Aorta (tissue), 5 donors: ENCODE data around the gene UBXN7. TPM values are rescaled to one million over a fixed set of nuclear protein-coding genes. Genes with fewer than 3 reads are reported as not detected.
"Not testable (repeated sequence)": the region's sequence is repeated elsewhere in the genome, so short reads cannot be mapped to it uniquely, and the experiment has no call there.

Source experiments
- ATAC-seq: fragments of 200-7000 bp; cut with Tn5 transposase; one replicate; pipeline ENCODE4 v1.9.1; 2022; ENCODE audit warnings: moderate library complexity; ENCODE audit not compliant: low FRiP score
- DNase-seq, 2 donors: peaks; one replicate each; pipeline ENCODE4 v3.0.0-alpha.2; 2020
- H3K27ac ChIP-seq, 2 donors: one replicate each; pipeline ENCODE4 v1.5.1; 2013; ENCODE audit warnings: low read length in 2 of 2, mild to moderate bottlenecking in 2 of 2, moderate library complexity in 2 of 2, control low read depth in 1 of 2, inconsistent platforms in 1 of 2, low read depth in 1 of 2
- H3K27me3 ChIP-seq, 2 donors: one replicate each; pipeline ENCODE4 v1.6.1; 2013; ENCODE audit warnings: control low read depth in 1 of 2, low read length in 1 of 2, mild to moderate bottlenecking in 1 of 2, moderate library complexity in 1 of 2; ENCODE audit not compliant: insufficient read depth in 2 of 2, control insufficient read depth in 1 of 2
- H3K36me3 ChIP-seq, 2 donors: one replicate each; pipeline ENCODE4 v1.6.1; 2013; ENCODE audit warnings: control low read depth in 1 of 2, low read length in 1 of 2, mild to moderate bottlenecking in 1 of 2; ENCODE audit not compliant: insufficient read depth in 2 of 2, control insufficient read depth in 1 of 2
- H3K4me1 ChIP-seq, 2 donors: one replicate each; pipeline ENCODE4 v1.6.1; 2013; ENCODE audit warnings: low read length in 2 of 2, control low read depth in 1 of 2, mild to moderate bottlenecking in 1 of 2, moderate library complexity in 1 of 2; ENCODE audit not compliant: insufficient read depth in 2 of 2, control insufficient read depth in 1 of 2
- H3K4me3 ChIP-seq, 2 donors: one replicate each; pipeline ENCODE4 v1.5.1; 2013; ENCODE audit warnings: low read length in 2 of 2, control low read depth in 1 of 2, mild to moderate bottlenecking in 1 of 2
- H3K9me3 ChIP-seq: one replicate; pipeline ENCODE4 v1.6.1; 2013; ENCODE audit warnings: mild to moderate bottlenecking, low read length; ENCODE audit not compliant: control insufficient read depth
- WGBS, 2 donors: extraction: QIAGEN DNeasy Blood & Tissue Kit; methylation state at CpG; one replicate each; pipeline ENCODE4 v1.1.7; 2013; 5-methylcytosine and 5-hydroxymethylcytosine counted together
- intact Hi-C, 2 donors: fragments of 100-400 bp; cut with DNase I; formaldehyde crosslinking; loops; one replicate each; pipeline versions ENCODE4 v1.14.2 to v1.15.0; 2022
- polyA plus RNA-seq, 2 donors: library from polyadenylated mRNA; stranded (reverse); fragments of 200-250 nt; gene quantifications; one replicate each; pipeline ENCODE4 v1.2.3, GENCODE V29; 2013
- total RNA-seq, 2 donors: library from RNA; stranded (reverse); fragmentation: NEBNext Ultra II Directional; extraction: Animal tissue kit (Norgen Biotek cat#: 25700); gene quantifications; one replicate each; pipeline ENCODE4 v1.2.1, GENCODE V29; 2021
- donor health status: healthy with polysubstance abuse.
- donor health status: Bipolar disorder and iron deficiency.
- donor health status: DM: no; HTN: no; CAD: no.
- donor health status: DM: no; HTN: no; CAD: no.
- donor health status: DM: yes; HTN: yes; CAD: no.

Gene UBXN7
- total and polyA plus RNA-seq, 4 donors: 7.7 to 57.1 (median 24.9) TPM

DNA sequence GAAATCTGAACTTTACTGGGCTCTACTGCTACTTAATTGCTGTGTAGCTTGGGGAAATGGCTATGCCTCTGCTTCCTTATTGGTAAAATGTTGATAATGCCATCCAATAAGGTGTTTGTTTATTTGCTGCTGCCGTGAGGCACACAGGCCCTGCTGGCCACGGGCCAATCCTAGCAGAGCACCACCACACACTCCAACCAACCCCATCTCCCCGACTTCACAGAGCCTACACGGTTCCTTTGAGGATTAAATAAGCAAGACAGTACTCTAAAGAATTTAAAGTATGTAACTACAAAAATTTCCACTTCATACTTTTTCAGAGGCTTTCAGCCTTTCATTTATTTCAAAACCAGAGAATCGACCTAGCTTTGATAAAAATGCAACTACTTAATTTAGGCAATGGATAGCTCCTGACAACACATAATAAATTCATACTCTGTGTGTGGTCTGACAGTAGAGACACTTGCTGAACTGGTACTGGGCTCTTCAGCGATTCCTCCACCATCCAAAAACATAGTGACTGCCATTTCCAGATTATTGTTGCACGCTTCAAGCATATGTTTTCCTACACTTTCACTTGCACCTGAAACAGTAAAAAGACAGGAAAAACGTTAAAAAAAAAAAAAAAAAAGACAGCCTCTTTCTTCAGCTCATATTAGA lies 25.3 kb downstream of the UBXN7 start:
- no peak for ATAC-seq
- 21 to 28% methylated on average over 8 of the region's 8 CpGs for WGBS, 2 donors
- no peak for DNase-seq
- no peak overlapping the region for H3K4me3 ChIP-seq
- no peak overlapping the region for H3K27ac ChIP-seq
- intact Hi-C loops: no loop called here
- H3K36me3 ChIP-seq: no peaks in the 10 kb centered on the region
- no peaks in the 10 kb centered on the region for H3K9me3 ChIP-seq
- no peaks in the 10 kb centered on the region for H3K27me3 ChIP-seq
- no peaks in the 10 kb centered on the region for H3K4me1 ChIP-seq

DNA sequence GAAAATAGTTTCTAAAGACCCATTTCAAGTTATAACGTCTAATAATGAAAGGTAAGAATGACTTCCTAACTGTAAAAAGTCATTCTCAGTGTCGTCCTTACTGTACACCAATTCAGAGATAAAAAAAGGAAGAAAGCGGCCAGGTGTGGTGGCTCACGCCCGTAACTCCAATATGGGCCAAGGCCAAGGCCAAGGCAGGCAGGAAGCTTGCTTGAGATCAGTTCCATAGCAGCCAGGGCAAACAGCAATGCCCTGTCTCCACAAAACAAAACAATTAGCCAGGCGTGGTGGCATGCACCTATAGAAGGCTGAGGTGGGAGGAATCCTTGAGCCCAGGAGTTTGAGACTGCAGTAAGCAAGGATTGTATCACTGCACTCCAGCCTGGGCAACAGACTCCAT lies 31.9 kb downstream of the UBXN7 start:
- Histone ChIP-seq H3K27ac (no peak overlapping the region), H3K4me3 (no peak overlapping the region), H3K4me1 (no peaks in the 10 kb centered on the region), H3K36me3 (peaks cover 1 to 4% of the 10 kb centered on the region in 2 donors), H3K27me3 (no peaks in the 10 kb centered on the region), H3K9me3 (no peaks in the 10 kb centered on the region)
- intact Hi-C loops: no loop called here
- WGBS, 2 donors: 89 to 95% methylated on average over 6 of the region's 6 CpGs
- DNase-seq (no peak), ATAC-seq (no peak)

GRCh38 chr3:196399485-196399945 lies 32.7 kb downstream of the UBXN7 start:
- 78 to 80% methylated on average over 3 of the region's 3 CpGs for WGBS, 2 donors
- H3K9me3 ChIP-seq: no peaks in the 10 kb centered on the region
- H3K4me3 ChIP-seq: no peak overlapping the region
- intact Hi-C loops: no loop called here
- H3K27me3 ChIP-seq: no peaks in the 10 kb centered on the region
- peaks cover 1 to 4% of the 10 kb centered on the region in 2 donors for H3K36me3 ChIP-seq
- no peak overlapping the region for H3K27ac ChIP-seq
- DNase-seq (no peak), ATAC-seq (no peak)
- no peaks in the 10 kb centered on the region for H3K4me1 ChIP-seq

DNA sequence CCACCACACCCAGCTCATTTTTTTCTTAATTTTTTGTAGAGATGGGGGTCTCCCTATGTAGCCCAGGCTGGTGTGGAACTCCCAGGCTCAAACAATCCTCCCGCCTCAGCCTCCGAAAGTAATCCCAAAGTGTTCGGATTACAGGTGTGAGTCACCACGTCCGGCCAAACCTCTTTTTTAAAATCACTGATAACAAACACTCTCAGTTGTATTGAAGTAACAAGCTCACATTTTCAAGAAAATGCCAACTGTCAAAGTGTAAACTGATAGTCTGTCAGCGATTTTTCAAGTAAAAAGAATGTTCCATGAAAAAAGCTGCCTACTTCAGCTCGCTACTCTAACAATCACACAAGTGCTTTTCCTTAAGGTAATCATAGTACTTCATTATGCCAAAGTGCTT lies 33.4 kb downstream of the UBXN7 start:
- Histone ChIP-seq H3K27ac (no peak overlapping the region), H3K4me3 (no peak overlapping the region), H3K27me3 (no peaks in the 10 kb centered on the region), H3K9me3 (no peaks in the 10 kb centered on the region), H3K4me1 (no peaks in the 10 kb centered on the region), H3K36me3 (peaks cover 1 to 4% of the 10 kb centered on the region in 2 donors)
- ATAC-seq (no peak), DNase-seq (no peak)
- intact Hi-C loops: no loop called here
- WGBS, 2 donors: 80 to 86% methylated on average over 7 of the region's 7 CpGs

DNA sequence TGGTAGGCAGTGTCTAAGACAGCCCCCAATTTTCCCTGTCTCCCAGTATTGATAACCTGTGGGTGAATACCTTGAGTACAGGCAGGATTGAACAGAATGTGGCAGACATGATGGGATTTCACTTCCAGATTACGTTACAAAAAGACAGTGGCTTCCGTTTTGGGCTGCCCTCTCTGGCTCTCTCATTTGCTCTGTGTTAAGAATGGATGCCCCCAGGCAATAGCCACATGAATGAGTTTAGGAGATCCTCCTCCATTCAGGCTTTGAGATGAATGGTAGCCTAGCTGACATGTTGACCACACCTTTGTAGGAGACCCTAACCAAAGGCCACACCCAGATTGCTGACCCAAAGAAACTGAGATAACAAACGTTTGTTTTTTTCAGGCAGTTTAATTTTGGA lies 34.3 kb downstream of the UBXN7 start:
- Histone ChIP-seq H3K4me3 (no peak overlapping the region), H3K4me1 (no peaks in the 10 kb centered on the region), H3K27ac (no peak overlapping the region), H3K9me3 (no peaks in the 10 kb centered on the region), H3K27me3 (no peaks in the 10 kb centered on the region), H3K36me3 (peaks cover 1 to 4% of the 10 kb centered on the region in 2 donors)
- ATAC-seq: no peak
- intact Hi-C loops: no loop called here
- no peak for DNase-seq
- 69% methylated on average over 3 of the region's 3 CpGs for WGBS, 2 donors

DNA sequence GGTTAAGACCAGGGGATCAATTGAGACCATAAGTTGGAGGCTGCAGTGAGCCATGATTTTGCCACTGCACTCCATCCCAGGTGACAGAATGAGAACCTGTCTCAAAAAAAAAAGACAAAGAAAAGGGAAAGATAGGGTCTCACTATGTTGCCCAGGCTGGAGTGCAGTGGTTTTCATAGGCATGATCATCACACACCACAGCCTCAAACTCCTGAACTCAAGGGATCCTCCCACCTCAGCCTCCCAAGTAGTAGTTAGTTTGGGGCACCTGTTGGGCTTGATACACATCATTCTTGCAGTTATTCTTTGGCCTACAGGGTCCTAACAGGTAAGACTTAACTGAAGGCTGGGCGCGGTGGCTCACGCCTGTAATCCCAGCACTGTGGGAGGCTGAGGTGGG lies 42.1 kb downstream of the UBXN7 start:
- no peak for DNase-seq
- 96 to 98% methylated on average over 3 of the region's 3 CpGs for WGBS, 2 donors
- no peak overlapping the region for H3K4me3 ChIP-seq
- H3K36me3 ChIP-seq: peaks cover 0 to 6% of the 10 kb centered on the region in 2 donors
- intact Hi-C loops: no loop called here
- no peaks in the 10 kb centered on the region for H3K9me3 ChIP-seq
- ATAC-seq: no peak
- H3K27ac ChIP-seq: no peak overlapping the region
- no peaks in the 10 kb centered on the region for H3K27me3 ChIP-seq
- no peaks in the 10 kb centered on the region for H3K4me1 ChIP-seq

- H3K27me3 ChIP-seq: no peaks in the 10 kb centered on the region
- H3K4me3 ChIP-seq: no peak overlapping the region
- H3K27ac ChIP-seq: no peak overlapping the region
- intact Hi-C loops: no loop called here
- H3K9me3 ChIP-seq: no peaks in the 10 kb centered on the region
- no peak for DNase-seq
- peaks cover 0 to 6% of the 10 kb centered on the region in 2 donors for H3K36me3 ChIP-seq
- WGBS, 2 donors: 7 to 9% methylated on average over 3 of the region's 3 CpGs
- no peaks in the 10 kb centered on the region for H3K4me1 ChIP-seq
- no peak for ATAC-seq
These were observed 43.3 kb downstream of the UBXN7 start for GRCh38 chr3:196388956-196389355.

- intact Hi-C loops: not testable (repeated sequence)
These were observed 44.3 kb downstream of the UBXN7 start for GRCh38 chr3:196387941-196388340.

DNA sequence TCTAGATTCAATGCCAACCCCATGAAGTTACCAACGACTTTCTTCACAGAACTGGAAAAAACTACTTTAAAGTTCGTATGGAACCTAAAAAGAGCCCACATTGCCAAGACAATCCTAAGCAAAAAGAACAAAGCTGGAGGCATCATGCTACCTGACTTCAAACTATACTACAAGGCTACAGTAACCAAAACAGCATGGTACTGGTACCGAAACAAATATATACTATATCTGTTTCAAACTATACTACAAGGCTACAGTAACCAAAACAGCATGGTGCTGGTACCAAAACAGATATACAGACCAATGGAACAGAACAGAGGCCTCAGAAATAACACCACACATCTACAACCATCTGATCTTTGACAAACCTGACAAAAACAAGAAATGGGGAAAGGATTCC lies 45.4 kb downstream of the UBXN7 start:
- 97 to 98% methylated on average over 3 of the region's 3 CpGs for WGBS, 2 donors
- intact Hi-C loops, ATAC-seq, H3K4me3 ChIP-seq, H3K4me1 ChIP-seq, H3K36me3 ChIP-seq, H3K9me3 ChIP-seq, H3K27me3 ChIP-seq, DNase-seq, H3K27ac ChIP-seq: not testable (repeated sequence)

More at GRCh38 chr3:196387941-196388340, 44.3 kb downstream of the UBXN7 start:
- not testable (repeated sequence) for DNase-seq, H3K27ac ChIP-seq, H3K4me3 ChIP-seq, H3K27me3 ChIP-seq, H3K4me1 ChIP-seq, H3K9me3 ChIP-seq, H3K36me3 ChIP-seq, ATAC-seq
- WGBS, 2 donors: 100% methylated on average over 2 of the region's 2 CpGs
